ENCODE data around the gene EBP. TPM values are rescaled to one million over a fixed set of nuclear protein-coding genes. Genes with fewer than 3 reads are reported as not detected.

EBP gene
- total RNA-seq, result 171 TPM

DNA sequence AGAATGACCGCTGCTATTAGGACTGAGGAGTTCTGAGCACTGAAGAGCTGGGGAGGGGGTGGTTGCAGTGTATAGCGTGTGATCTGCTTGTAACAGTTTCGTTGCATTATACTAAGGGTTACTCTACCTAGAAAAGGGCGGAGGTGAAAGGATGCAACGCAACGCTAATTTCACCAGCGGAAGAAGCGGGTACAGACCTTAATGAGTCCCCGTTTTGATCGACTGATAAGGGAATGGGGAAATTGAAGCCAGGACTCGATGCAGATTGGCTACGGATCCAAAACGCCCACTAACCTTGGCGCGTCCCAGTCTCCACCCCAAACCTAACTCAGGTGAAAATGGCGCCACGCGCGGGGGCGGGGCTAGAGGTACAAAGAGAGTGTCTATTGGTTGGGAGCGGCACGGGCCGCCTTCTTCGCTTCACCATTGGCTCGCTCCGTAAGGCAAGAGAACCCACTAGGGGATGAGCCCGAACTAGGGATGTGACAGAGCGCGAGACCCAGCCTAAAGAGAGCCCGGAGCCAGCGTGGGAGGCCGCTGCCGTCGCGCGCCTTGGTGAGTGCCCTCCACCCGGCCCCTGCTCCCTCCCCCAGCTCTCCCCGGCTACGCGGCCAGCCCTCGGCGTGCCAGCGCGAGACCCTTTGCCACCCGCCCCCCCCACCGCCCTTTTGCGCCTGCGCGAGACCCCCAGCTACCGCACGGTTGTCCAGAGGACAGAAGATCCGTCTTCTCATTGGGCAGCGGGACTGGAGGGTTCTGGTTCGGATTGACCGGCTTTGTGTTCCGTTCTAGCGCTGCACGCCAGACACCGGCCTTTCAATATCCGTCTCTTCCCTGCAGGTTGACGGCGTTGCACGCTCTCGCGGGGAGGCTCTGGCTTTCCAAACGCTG, at the start of gene EBP:
Gene EBP (plus strand): TSS at position 456 of the 891 bp plus-strand sequence. CDS start 1,964 bp downstream, outside the sequence.
- peak; percentile 76 to 97 (median 92) for DNase-seq (ENCODE audit: low read depth in 2 of 3, low spot score in 2 of 3)

DNA sequence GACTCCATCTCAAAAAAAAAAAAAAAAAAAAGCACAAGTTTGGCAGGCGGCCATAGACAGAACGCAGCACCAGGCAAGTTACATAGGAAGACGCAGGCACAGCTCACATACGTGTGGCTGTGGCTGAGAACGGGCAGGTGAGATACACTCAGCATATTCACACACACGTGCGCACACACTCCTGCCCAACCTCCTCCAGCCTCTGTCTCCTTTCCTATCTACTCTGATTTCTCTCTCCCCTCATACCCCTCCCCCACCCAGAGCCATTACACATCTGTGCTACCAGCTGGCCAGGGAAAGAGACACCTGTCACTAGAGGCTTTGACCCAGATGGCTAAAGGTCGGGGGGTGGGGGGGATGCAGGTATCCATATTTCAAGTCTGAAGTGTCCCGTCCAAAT, 49.4 kb upstream of the EBP start:
- no peak for DNase-seq (ENCODE audit: low read depth in 2 of 3, low spot score in 2 of 3)

DNA sequence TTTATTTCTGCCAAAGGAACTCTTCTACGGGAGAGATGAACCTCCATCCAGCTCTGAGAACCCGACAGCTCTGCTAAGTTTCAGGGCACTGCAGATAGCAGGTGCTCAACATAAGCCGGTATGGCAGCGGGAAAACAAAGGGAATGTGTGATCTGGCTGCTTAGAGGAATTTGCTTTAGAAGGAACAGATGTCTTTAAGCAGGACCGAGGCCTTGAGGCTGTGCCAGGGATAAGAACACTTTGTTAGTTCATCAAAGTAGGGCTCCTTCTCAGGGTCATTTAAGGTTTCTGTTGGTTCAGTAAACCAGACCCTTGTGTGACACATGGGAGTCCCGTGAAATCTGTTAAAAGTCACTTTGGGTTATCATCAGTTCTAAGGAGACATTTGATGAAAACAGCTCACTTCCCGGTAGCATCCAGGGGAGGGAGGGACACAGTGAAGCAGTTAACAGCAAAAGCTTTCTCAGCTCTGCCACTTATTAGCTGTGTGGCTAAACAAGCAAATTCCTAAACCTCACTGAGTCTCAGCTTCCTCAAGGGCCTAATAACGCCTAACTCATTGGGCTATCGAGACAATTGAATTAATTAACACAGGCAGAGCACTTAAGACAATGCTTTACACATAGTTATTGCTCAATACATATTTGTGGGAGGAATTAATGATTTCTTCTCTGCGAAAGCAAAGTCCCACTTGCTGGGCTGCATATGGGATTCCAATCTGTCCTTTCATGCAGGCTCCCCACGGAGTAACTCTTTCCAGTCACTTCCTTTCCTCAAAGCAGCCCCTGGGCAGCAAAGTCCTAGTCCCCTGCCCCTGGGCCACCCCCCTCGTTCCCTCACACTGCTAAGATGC, 48.5 kb upstream of the EBP start:
- no peak for DNase-seq (ENCODE audit: low read depth in 2 of 3, low spot score in 2 of 3)

DNA sequence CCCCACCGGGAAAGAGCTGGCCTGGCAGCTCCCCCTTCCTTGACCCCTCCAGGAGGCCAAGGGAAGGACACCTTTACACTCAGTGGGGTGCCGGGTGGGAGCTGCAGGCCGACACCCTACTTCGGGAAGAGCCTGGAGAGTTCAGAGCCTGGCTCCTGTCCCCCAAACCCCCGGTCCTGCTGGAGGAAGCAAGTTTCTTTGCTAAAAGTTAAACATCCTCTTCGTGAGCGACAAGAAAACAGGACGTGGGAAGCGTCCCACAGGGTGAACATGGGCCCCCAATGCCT, 48.0 kb upstream of the EBP start:
- no peak for DNase-seq (ENCODE audit: low read depth in 2 of 3, low spot score in 2 of 3)

DNA sequence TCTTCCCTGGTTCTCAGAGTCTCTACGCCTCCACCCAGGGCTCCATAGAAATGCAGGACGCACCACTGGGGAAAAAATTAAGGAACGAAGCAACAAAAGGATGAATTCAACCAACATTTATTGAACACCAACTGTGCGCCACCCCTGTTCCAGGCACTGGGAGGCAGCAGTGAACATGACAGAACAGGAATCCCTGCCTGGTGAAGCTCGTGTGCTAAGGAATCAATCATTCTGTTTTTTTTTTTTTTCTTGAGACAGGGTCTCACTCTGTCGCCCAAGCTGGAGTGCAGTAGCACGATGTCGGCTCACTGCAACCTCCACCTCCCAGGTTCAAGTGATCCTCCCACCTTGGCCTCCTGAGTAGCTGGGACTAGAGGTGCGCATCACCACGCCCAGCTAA, 47.5 kb upstream of the EBP start:
- peak in 1 of 3 donors; percentile 19 for DNase-seq (ENCODE audit: low read depth in 2 of 3, low spot score in 2 of 3)

DNA sequence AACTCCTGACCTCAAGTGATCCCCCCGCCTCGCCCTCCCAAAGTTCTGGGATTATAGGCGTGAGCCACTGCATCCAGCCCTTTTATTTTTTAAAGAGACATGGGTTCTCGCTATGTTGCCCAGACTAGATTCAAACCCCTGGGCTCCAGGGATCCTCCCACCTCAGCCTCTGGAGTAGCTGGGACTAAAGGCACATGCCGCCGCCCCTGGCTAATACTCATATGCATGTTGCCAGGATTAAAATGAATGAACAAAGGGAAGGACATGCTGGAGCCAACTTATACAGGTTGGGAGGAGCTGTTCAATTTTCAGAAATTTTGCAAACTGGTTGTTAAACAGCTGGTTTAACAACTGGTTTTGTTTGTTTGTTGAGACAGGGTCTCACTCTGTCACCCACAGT, 47.0 kb upstream of the EBP start:
- no peak for DNase-seq (ENCODE audit: low read depth in 2 of 3, low spot score in 2 of 3)

DNA sequence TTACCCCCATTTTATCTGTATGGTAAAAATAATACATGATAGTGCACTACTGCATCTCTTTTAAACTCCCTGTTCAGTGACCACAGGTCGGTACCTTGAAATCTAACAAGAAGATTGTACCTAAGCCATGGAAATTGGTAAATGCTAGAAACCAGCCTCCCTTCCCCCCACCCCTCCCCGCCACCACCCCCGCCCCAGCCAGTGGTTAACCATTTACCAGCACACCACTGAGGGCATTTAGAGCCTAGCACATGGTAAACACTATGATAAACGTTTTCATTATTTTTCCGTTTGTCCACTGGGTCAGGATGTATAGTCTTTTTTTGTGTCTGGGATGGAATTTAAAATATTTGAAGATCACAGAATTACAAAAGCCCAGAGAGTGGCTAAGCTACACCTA, 46.3 kb upstream of the EBP start:
- no peak for DNase-seq (ENCODE audit: low read depth in 2 of 3, low spot score in 2 of 3)

DNA sequence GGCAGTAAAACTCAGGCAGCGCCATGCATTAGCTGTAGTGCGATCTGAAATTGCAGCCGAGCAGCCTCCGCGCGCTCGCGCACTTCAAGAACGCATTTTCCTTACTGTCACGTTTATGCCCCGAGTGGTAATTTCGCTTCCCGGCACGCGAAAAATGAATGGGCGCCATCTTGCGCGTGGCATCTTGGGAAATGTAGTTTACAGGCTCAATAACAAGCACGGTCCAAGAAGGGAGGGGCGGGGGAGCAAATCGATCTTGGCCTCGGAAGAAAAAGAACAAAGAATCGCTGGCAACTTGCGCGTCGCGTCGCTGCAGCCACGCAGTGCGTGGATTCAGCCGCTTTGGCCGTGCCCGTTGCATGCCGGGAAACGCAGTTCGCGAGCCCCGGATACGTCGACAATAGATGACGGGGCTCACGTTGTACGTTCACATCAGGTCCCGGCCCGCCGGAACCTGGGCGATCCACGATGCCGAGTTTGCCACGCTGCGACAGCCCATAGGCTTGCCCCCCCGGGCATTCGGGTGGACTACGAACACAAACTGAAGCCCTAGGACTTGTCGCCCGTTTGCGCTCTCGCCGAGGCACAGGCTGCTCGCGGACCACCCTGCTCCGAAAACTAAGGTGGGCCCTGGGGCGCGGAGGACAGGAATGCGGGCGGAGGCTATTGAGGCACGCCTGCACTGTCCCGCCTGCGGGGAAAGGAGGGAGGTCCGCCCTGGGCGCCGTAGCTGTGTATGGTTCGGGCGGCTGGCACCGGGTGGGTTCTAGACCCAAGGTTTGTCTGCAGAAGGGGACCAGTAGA, 45.6 kb upstream of the EBP start, which contains the start of gene FTSJ1:
Gene FTSJ1 (plus strand): TSS at position 426 of the 804 bp plus-strand sequence. CDS start 1,849 bp downstream, outside the sequence.
- DNase-seq (ENCODE audit: low read depth in 2 of 3, low spot score in 2 of 3), result peak; percentile 72 to 92 (median 88)

DNA sequence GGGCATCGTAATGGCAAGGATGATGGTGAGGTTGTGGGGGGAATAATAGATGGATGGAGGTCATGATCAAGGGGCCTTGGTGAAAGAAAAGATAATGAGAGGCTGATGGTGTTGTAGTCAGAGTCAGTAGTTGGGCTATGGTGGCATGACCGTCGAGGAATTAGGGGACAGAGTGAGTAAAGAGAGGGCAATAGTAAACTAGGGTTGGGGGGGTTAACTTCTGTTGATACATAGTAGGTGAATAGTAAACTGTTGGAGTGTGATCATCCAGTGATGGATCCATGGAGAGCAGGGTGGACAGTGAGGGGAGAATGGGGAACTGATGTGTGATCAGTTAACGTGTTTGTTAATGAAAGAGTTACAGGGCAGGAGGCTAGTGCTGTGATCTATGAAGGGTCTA, 44.7 kb upstream of the EBP start:
- no peak for DNase-seq (ENCODE audit: low read depth in 2 of 3, low spot score in 2 of 3)

DNA sequence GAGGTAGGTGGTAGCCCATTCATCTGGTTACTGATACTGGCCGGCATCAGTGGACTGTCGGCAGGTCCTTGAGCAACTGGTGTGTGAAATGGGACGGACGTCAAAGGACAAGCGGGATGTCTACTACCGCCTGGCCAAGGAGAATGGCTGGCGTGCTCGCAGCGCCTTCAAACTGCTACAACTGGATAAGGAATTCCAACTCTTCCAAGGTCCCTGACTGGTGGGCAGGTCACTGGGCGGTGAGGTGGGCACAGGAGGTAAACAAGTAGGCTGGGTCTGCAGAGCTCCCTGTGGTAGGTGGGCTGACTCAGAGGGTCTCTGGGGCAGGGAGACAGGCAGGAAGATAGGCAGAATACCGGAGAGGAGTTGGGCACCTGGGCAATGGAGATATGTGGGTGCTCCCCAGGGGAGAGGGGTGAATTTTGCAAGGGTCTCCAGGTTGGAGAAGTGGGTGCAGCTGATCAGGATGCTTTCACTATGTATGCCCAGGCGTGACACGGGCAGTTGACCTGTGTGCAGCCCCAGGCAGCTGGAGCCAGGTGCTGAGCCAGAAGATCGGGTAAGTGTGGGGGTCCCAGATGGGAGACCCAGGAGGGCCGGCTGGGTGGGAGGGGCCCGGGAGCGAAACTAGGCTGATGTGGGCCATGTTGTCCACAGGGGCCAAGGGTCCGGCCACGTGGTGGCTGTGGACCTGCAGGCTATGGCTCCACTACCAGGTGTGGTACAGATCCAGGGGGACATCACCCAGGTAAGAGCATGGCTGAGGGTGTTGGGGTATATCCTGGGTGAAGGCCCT, 43.5 kb upstream of the EBP start:
- DNase-seq (ENCODE audit: low read depth in 2 of 3, low spot score in 2 of 3), result no peak

DNA sequence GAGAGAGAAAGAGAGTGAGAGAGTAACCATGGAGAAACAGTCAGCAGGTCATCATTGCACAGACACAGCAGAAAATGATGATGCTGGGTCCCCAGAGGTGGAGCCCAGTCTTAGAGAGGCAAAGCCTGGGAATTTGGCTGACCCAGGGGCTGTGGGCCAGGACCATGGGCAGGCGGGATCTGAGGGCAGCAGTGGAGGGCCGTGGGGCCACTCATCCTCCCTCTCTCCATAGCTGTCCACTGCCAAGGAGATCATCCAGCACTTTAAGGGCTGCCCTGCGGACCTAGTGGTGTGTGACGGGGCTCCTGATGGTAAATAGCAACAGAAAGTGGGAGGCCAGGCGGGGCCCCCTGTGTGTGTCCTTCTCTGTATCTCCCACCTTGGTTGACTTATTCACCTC, 42.8 kb upstream of the EBP start:
- no peak for DNase-seq (ENCODE audit: low read depth in 2 of 3, low spot score in 2 of 3)

DNA sequence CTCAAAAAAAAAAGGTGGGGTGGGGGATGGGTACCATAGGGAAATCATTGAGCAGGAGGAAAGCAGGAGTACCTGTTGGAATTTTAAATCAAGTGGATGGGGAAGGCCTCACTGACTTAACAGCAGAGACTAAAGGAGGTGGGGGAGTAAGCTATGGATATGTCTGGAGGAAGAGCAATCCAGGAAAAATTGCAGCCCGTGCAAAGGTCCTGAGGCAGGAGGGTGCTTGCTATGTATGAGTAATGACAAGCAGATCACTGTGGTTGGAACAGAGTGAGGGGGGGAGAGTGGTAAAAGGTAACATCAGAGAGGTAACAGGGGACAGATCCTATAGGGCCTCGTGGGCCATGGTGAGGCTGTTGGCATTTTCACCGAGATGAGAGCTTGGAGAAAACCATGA, 41.5 kb upstream of the EBP start:
- no peak for DNase-seq (ENCODE audit: low read depth in 2 of 3, low spot score in 2 of 3)

DNA sequence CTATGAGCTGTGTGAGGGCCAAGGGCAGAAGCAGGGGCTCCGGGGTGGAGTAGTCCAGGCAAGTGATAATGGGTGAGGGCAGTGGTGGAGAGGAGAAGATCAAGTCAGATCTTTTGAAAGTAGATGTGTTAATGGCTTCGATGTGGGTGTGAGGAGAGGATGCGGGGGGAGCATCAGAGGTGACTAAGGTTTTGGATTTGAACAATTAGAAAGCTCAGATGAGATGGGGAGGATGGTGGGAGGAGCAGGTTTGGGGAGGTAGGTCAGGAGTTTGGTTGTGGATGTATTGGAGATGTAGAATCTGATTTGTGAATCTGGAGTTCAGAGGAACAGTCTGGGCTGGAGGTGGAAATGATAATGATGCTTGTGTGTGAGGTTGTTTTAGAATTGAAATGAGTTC, 41.0 kb upstream of the EBP start:
- no peak for DNase-seq (ENCODE audit: low read depth in 2 of 3, low spot score in 2 of 3)

DNA sequence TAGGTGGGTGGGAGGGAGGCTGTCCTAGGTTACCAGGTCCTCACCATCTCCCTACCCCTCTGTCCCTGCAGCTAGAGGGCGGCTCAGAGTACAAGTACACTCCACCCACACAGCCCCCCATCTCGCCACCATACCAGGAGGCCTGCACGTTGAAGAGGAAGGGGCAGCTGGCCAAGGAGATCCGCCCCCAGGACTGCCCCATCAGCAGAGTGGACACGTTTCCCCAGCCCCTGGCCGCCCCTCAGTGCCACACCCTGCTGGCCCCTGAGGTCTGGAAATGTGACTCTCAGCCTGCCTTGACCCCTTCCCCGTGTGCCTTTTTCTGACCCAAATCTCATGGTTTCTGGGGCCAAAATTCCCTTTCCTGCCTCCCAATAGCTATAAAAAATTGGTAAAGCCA, 39.1 kb upstream of the EBP start:
- DNase-seq (ENCODE audit: low read depth in 2 of 3, low spot score in 2 of 3), result no peak

DNA sequence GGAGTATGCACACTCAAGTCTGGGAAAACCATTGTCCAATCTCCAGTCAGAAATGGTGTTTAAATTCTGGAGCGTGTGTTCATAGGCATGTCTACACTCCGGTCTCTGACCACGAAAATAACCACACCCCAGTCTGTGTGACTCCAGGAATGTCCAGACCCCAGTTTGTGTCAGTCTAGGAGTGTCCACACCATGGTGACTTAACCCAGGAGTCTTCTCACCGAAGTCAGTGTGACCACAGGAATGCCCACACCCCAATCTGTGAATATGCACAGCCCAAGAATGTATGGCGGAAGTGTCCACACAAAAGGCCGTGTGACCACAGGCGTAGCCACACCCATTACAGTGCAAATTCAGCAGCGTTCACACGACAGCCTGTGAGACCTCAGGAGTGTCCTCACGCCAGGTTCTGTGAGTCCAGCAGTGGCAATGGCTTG, 34.2 kb upstream of the EBP start:
- DNase-seq (ENCODE audit: low read depth in 2 of 3, low spot score in 2 of 3), result no peak

DNA sequence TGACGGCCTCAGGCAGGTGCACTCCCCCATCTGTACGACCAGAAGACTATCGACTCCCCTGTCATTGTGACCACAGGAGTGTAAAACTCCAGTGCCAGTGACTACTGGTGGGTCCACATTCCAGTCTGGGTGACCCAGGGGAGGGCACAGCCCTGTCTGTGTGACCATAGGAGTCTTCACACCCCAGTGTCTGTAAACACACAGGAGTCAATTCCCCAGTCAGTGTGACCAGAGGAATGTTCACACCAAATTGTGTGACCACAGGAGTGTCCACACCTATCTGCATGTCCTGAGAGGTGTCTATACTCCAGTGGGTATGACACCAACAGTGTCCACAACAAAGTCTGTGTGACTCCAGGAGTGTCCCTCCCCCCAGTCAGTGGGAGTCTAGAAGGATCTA, 33.6 kb upstream of the EBP start:
- DNase-seq (ENCODE audit: low read depth in 2 of 3, low spot score in 2 of 3), result no peak

DNA sequence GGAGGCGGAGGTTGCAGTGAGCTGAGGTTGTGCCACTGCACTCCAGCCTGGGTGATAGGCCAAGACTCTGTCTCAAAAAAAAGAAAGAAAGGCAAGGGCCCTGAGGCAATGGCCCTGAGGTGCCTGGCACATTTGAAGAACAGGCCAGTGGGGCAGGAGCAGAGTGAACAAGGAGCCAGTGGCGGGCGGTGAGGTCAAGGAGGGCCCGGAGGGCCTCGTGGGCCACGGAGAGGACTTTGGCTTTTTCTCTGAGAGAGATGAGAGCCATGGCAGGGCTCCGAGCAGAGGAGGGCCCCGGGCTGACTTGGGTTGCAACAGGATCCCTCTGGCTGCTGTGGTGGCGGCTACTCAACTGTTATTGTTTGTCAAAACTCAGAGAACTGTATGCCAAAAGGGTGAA, 32.3 kb upstream of the EBP start:
- no peak for DNase-seq (ENCODE audit: low read depth in 2 of 3, low spot score in 2 of 3)

DNA sequence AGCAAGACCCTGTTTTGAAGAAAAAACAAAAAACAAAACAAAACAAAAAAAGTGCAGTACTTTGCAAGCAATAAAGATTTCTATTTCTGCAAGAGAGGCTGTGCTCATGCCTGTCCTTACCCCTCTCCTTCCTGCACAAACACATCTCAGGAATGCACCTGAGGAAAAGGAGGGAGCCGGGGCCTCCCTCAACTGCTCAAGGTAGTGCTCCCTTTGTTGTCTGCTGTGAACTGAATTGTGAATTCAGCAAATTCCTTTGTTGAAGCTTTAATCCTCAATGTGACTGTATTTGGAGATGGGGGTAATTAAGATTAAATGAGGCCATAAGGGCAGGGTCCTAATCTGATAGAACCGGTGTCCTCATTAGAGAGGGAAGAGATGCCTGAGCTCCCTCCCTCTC, 31.7 kb upstream of the EBP start:
- DNase-seq (ENCODE audit: low read depth in 2 of 3, low spot score in 2 of 3), result no peak

DNA sequence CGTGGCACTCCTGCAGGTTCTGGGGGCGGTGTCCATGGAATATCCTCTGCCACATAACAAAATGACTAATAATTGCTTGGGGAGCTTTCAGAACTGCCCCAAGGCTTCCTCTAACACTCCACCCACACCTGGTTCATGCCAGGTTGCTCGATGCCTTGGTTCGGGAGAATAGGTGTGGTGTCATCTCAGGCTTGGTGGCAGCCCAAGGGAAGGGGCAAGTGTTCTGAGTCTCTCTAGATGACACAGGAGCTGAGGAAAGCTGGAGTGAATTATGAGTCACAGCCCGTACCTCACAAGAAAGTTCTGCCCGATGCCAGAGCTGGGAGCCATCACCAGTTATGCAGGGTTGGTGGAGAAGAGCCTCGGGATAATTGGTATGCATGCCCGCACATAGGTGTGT, 30.9 kb upstream of the EBP start:
- DNase-seq (ENCODE audit: low read depth in 2 of 3, low spot score in 2 of 3), result no peak

DNA sequence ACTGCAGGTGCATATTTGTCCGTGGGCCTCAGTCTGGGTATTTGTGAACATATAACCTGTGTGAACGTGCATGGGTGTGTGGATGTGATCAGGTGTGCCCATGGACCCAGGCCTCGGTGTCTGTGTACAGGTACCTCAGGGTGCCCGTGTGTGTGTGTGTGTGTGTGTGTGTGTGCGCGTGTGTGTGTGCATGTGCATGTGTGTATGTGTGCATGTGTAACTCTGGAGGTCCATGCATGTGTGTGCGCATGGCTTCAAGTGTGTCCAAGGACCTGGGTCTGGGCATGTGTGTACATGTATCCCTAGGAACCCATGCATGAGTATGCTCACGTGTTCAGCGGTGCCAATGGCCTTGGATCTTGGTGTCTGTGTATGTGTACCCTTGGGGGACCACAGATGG, 29.8 kb upstream of the EBP start:
- DNase-seq (ENCODE audit: low read depth in 2 of 3, low spot score in 2 of 3), result no peak

All from hematopoietic multipotent progenitor cell (in vitro differentiated cells).